ENCODE data around the gene NDUFV1. TPM values are rescaled to one million over a fixed set of nuclear protein-coding genes. Genes with fewer than 3 reads are reported as not detected.
A peak's percentile ranks its signal among the peaks of the same experiment; 100 is the strongest.
"Not testable (repeated sequence)": the region's sequence is repeated elsewhere in the genome, so short reads cannot be mapped to it uniquely, and the experiment has no call there.

The NDUFV1 gene
- total RNA-seq = 179 to 187 TPM (median 180 TPM) in 3 replicates

GRCh38 chr11:67606492-67607295, at the start of gene NDUFV1:
Gene NDUFV1 (plus strand): TSS chr11:67606936. CDS start chr11:67607005, 69 bp downstream.
- H3K4me1 Mint-ChIP-seq = peaks cover 9% of the 10 kb centered on the region
- peak within 1 kb of the TSS; percentile 95 for H3K27ac Mint-ChIP-seq
- H3K9me3 Mint-ChIP-seq = peaks cover 4% of the 10 kb centered on the region
- peak within 1 kb of the TSS; percentile 85 for H3K4me3 Mint-ChIP-seq
- no peaks in the 10 kb centered on the region for H3K36me3 Mint-ChIP-seq
- H3K27me3 Mint-ChIP-seq (ENCODE audit: low read depth) = no peaks in the 10 kb centered on the region
- peak; percentile 93 to 95 for DNase-seq (ENCODE audit: low spot score in 2 of 2, unreplicated experiment in 2 of 2)
- TF ChIP-seq, protein P1, sequence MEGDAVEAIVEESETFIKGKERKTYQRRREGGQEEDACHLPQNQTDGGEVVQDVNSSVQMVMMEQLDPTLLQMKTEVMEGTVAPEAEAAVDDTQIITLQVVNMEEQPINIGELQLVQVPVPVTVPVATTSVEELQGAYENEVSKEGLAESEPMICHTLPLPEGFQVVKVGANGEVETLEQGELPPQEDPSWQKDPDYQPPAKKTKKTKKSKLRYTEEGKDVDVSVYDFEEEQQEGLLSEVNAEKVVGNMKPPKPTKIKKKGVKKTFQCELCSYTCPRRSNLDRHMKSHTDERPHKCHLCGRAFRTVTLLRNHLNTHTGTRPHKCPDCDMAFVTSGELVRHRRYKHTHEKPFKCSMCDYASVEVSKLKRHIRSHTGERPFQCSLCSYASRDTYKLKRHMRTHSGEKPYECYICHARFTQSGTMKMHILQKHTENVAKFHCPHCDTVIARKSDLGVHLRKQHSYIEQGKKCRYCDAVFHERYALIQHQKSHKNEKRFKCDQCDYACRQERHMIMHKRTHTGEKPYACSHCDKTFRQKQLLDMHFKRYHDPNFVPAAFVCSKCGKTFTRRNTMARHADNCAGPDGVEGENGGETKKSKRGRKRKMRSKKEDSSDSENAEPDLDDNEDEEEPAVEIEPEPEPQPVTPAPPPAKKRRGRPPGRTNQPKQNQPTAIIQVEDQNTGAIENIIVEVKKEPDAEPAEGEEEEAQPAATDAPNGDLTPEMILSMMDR (IDR thresholded peaks at IDR 0.05; ENCODE audit: unreplicated experiment) = peak; percentile 83

- TF ChIP-seq, protein P1 (IDR thresholded peaks at IDR 0.05; ENCODE audit: unreplicated experiment) = no peak
Observed at GRCh38 chr11:67558084-67558772, 48.5 kb upstream of the NDUFV1 start.

DNA sequence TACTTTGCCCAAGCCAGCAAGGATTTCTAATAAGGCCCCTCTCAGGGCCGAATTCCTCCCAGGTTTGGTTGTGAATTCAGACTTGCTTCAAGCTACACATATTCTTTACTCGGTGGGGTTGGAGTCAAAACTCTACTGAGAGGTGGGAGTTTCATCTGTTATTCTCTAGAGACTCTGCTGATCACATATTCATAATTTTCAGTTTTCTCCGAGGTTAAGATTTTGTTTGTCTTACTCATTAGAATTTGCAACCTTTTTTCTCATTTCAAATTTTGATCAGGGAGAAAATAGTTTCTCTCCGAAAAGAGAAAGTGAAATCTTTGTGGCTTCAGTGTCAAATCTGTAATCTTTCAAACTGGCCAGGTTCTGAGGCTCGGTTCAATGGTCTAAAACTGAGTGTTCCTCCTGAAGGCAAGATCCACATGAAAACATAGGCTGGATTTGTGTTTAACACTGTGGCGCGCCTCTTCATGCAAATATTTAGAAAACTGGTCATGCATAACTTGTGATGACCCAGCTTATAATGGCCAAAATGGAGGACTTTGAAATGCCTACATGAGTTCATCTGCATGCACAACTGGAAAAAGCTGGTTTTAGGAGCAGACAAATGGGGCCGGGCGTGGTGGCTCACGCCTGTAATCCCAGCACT, 44.6 kb upstream of the NDUFV1 start:
- H3K27me3 Mint-ChIP-seq (ENCODE audit: low read depth) = no peaks in the 10 kb centered on the region
- TF ChIP-seq, protein P1 (IDR thresholded peaks at IDR 0.05; ENCODE audit: unreplicated experiment) = no peak
- no peaks in the 10 kb centered on the region for H3K9me3 Mint-ChIP-seq

More at GRCh38 chr11:67558084-67558772, 48.5 kb upstream of the NDUFV1 start:
- Mint-ChIP-seq H3K9me3 (no peaks in the 10 kb centered on the region), H3K4me1 (peaks cover 12% of the 10 kb centered on the region), H3K4me3 (no peak overlapping the region), H3K27ac (no peak overlapping the region), H3K27me3 (ENCODE audit: low read depth) (no peaks in the 10 kb centered on the region), H3K36me3 (no peaks in the 10 kb centered on the region)
- DNase-seq (ENCODE audit: low spot score in 2 of 2, unreplicated experiment in 2 of 2) = no peak

DNA sequence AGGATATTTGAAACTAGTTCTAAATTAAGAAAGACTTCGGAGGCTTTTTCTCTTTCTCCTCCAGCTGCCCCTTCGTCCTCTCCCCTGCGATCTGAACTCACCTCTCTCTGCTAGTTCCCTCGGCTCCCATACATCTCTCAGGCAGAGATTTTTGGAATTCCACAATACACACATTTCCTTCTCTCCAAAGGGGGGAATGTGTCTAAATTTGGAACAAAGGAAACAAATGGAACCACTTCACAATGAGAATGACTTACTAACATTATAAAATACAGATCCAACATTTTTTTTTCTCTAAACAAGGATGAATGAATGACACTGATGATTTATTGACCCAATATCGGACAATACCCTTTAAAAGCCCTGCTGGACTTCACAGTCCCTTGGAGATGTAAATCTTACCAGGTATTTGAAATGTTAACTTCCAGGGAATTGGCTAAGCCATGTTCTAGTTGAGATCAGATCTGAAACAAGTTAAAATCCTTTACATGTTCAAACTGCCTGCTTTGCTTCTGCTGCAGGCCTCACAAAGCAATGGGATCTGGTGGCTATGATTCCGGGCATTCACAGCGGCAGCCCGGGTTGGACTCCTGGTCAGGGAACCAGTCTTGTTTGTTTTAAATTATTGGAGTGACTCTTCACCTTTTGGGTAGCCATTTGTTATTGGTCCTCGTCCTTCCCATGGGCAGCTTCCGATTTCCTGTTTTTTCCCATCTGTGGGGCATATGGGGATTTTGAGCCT, 43.6 kb upstream of the NDUFV1 start:
- Mint-ChIP-seq H3K4me1 (peaks cover 21% of the 10 kb centered on the region), H3K4me3 (no peak overlapping the region), H3K27me3 (ENCODE audit: low read depth) (no peaks in the 10 kb centered on the region), H3K27ac (peak overlapping the region; percentile 88), H3K36me3 (no peaks in the 10 kb centered on the region), H3K9me3 (no peaks in the 10 kb centered on the region)
- TF ChIP-seq, protein P1 (IDR thresholded peaks at IDR 0.05; ENCODE audit: unreplicated experiment) = no peak
- no peak for DNase-seq (ENCODE audit: low spot score in 2 of 2, unreplicated experiment in 2 of 2)

More for the DNA sequence above, 44.6 kb upstream of the NDUFV1 start:
- Mint-ChIP-seq H3K4me1 (peaks cover 21% of the 10 kb centered on the region), H3K36me3 (no peaks in the 10 kb centered on the region), H3K27ac (peak overlapping the region; percentile 64), H3K4me3 (no peak overlapping the region)
- DNase-seq (ENCODE audit: low spot score in 2 of 2, unreplicated experiment in 2 of 2) = no peak

- H3K4me3 Mint-ChIP-seq; H3K27me3 Mint-ChIP-seq (ENCODE audit: low read depth); H3K9me3 Mint-ChIP-seq; DNase-seq (ENCODE audit: low spot score in 2 of 2, unreplicated experiment in 2 of 2); H3K36me3 Mint-ChIP-seq: not testable (repeated sequence)
- Mint-ChIP-seq H3K27ac (peak overlapping the region; percentile 88), H3K4me1 (peaks cover 21% of the 10 kb centered on the region)
Observed at GRCh38 chr11:67563705-67564114, 43.0 kb upstream of the NDUFV1 start.
